ENCODE data around the gene CD46. TPM values are rescaled to one million over a fixed set of nuclear protein-coding genes. Genes with fewer than 3 reads are reported as not detected.
A peak's percentile ranks its signal among the peaks of the same experiment; 100 is the strongest.

Gene CD46
- total and polyA plus RNA-seq, 2 donors (not counting 1 experiment from before 2014, with no cell fraction given): 38.6 to 173 TPM

DNA sequence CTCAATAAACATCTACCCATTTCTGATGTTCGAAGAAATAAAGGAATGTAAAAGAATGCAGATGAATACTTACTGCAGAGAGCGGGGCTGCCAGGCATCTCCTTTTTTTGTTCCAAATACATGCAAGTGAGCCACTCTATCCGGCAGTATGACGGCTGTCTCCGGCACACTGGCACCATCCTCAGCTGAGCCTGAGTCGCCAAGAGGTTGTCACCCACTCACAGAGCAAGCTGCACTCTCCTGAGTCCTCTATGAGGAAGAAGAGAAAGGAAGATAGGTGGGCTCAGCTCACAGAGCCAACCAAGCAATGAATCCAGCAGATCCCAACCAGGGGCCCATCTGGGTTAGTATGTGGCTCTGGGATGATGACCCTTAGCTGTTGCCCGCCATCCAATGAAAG, 65.3 kb downstream of the CD46 start:
- H3K4me2 ChIP-seq (replicated peaks; ENCODE audit: low read depth, low read length, poor library complexity, severe bottlenecking): no peak overlapping the region
- Mint-ChIP-seq H3K4me1 (peaks cover 92% of the 10 kb centered on the region), H3K27ac (peak overlapping the region; percentile 38), H3K4me3 (no peak overlapping the region), H3K27me3 (no peaks in the 10 kb centered on the region), H3K9me3 (ENCODE audit: insufficient read depth) (no peaks in the 10 kb centered on the region)
- 91% methylated on average over 6 of the region's 7 CpGs for WGBS (ENCODE audit: insufficient coverage)
- no peak overlapping the region for H3K9ac ChIP-seq (ENCODE audit: low read length)
- ATAC-seq (ENCODE audit: low read depth): no peak
- H3K79me2 ChIP-seq (ENCODE audit: control insufficient read depth, insufficient read depth, low read length): peaks cover 98% of the 10 kb centered on the region
- intact Hi-C loops (cut with micrococcal nuclease): no loop called here
- TF ChIP-seq CTCF (IDR thresholded peaks at IDR 0.05) (no peak), EZH2 (IDR thresholded peaks at IDR 0.05; ENCODE audit: borderline replicate concordance, insufficient read depth, low read depth, low read length, poor library complexity, severe bottlenecking) (no peak)
- peaks cover 97% of the 10 kb centered on the region for H4K20me1 ChIP-seq (ENCODE audit: control insufficient read depth, insufficient read depth, low read length, poor library complexity, severe bottlenecking)
- peaks cover 43 to 58% of the 10 kb centered on the region in 2 donors for H3K4me1 ChIP-seq (ENCODE audit: control insufficient read depth in 2 of 2, insufficient read depth in 2 of 2, low read length in 2 of 2)
- no peaks in the 10 kb centered on the region for H3K9me3 ChIP-seq (ENCODE audit: control extremely low read depth in 1 of 3, control insufficient read depth in 2 of 3, insufficient read depth in 1 of 3, low read length in 2 of 3)
- peaks cover 0 to 91% of the 10 kb centered on the region in 2 experiments for H3K36me3 ChIP-seq (replicated peaks in 1 of 2; ENCODE audit: control extremely low read depth in 1 of 2, control insufficient read depth in 1 of 2, extremely low read depth in 1 of 2, insufficient read depth in 2 of 2, low read length in 1 of 2)
- ChIA-PET POLR2A (interaction anchor here (0.6 to 0.7 kb wide), 2 partner anchors 16 to 1503 kb away, joined by 3 to 4 read pairs; no protein-coding TSS in a partner anchor), CTCF (interaction anchor here (5.8 to 20.3 kb wide), 2 partner anchors 18 to 54 kb away, joined by 27 to 526 read pairs; no protein-coding TSS in a partner anchor)
- peak overlapping the region in 1 of 2 donors; percentile 25 for H3K27ac ChIP-seq (ENCODE audit: low read length in 2 of 2)
- no peak overlapping the region for H2AFZ ChIP-seq (ENCODE audit: insufficient read depth, low read depth, low read length, poor library complexity, severe bottlenecking)
- no peaks in the 10 kb centered on the region for H3K27me3 ChIP-seq (replicated peaks in 1 of 4; ENCODE audit: control extremely low read depth in 1 of 4, control insufficient read depth in 3 of 4, insufficient read depth in 4 of 4, low read length in 3 of 4)
- DNase-seq: no peak
- H3K4me3 ChIP-seq (ENCODE audit: control extremely low read depth in 1 of 5, extremely low read depth in 1 of 5, insufficient read depth in 1 of 5, low read depth in 2 of 5, low read length in 4 of 5): no peak overlapping the region
